Calu3 (cell line): ENCODE results near the gene SKOR1. TPM values are rescaled to one million over a fixed set of nuclear protein-coding genes. Genes with fewer than 3 reads are reported as not detected.

ENCODE experiments used
- BruUV-seq: library from RNA; stranded (reverse); fragments of 400-500 nt; replicated peaks from 2 replicates; lab custom pipeline; 2021; lab: Mats Ljungman, UMichigan
- CTCF ChIA-PET: fragments of 300-600 bp; sonication (Branson Sonifier 250); formaldehyde crosslinking; loops from one replicate; lab custom pipeline; 2022; ENCODE audit warnings: antibody characterized with exemption; lab: Charles Lee
- DNase-seq: peaks from one replicate; pipeline ENCODE4 v3.0.0; 2022
- H3K27ac Mint-ChIP-seq: one replicate; pipeline ENCODE4 v1.8.0; 2022; ENCODE audit warnings: mixed read lengths; ENCODE audit not compliant: unreplicated experiment
- H3K27me3 Mint-ChIP-seq: one replicate; pipeline ENCODE4 v1.8.0; 2022; ENCODE audit warnings: mixed read lengths; ENCODE audit not compliant: unreplicated experiment
- H3K36me3 Mint-ChIP-seq: one replicate; pipeline ENCODE4 v1.8.0; 2022; ENCODE audit warnings: mild to moderate bottlenecking, moderate library complexity, mixed read lengths; ENCODE audit not compliant: insufficient read depth, unreplicated experiment
- H3K4me1 Mint-ChIP-seq: one replicate; pipeline ENCODE4 v1.8.0; 2022; ENCODE audit warnings: mild to moderate bottlenecking, low read depth, mixed read lengths; ENCODE audit not compliant: unreplicated experiment
- H3K4me3 Mint-ChIP-seq: one replicate; pipeline ENCODE4 v1.8.0; 2022; ENCODE audit warnings: mild to moderate bottlenecking, low read depth, moderate library complexity, mixed read lengths; ENCODE audit not compliant: unreplicated experiment
- H3K9me3 Mint-ChIP-seq: one replicate; pipeline ENCODE4 v1.8.0; 2022; ENCODE audit warnings: low read depth, mixed read lengths; ENCODE audit not compliant: unreplicated experiment
- CTCF ChIP-seq: fragments of 200-600 bp; IDR thresholded peaks from one replicate; pipeline ENCODE4 v1.8.0; 2022; ENCODE audit warnings: antibody characterized with exemption; ENCODE audit not compliant: unreplicated experiment
- intact Hi-C: fragments of 100-400 bp; cut with micrococcal nuclease; formaldehyde crosslinking; loops from one replicate; pipeline ENCODE4 v1.10.0; 2022; ENCODE audit not compliant: unreplicated experiment
- total RNA-seq: library from RNA; stranded (reverse); gene quantifications from 2 replicates; pipeline ENCODE4 v1.2.3, GENCODE V29; 2022

SKOR1 gene
- total RNA-seq, 1 experiment from 2014 or later: 0.17 TPM

- Mint-ChIP-seq H3K4me1 (peaks cover 10% of the 10 kb centered on the region), H3K27ac (no peak overlapping the region), H3K4me3 (peak overlapping the region; percentile 83), H3K36me3 (no peaks in the 10 kb centered on the region), H3K9me3 (no peaks in the 10 kb centered on the region), H3K27me3 (peaks cover 14% of the 10 kb centered on the region)
- no peak for TF ChIP-seq CTCF
- intact Hi-C loops: loop anchor here (1.0 to 10.0 kb wide), 3 partner anchors 102 to 292 kb away; partner anchors contain the start of gene PIAS1
- no TSS peak for BruUV-seq
- CTCF ChIA-PET: interaction anchor here (0.5 to 2.3 kb wide), 8 partner anchors 9 to 292 kb away, joined by 3 to 18 read pairs (median 4); partner anchors contain the start of gene PIAS1
- no peak for DNase-seq
These were observed 37.6 kb downstream of the SKOR1 start for GRCh38 chr15:67862750-67863441.

- intact Hi-C loops: loop anchor here (1.0 to 10.0 kb wide), 3 partner anchors 101 to 292 kb away; partner anchors contain the start of gene PIAS1
- Mint-ChIP-seq H3K4me3 (peak overlapping the region; percentile 83), H3K27me3 (peaks cover 14% of the 10 kb centered on the region), H3K9me3 (no peaks in the 10 kb centered on the region), H3K4me1 (peaks cover 10% of the 10 kb centered on the region), H3K36me3 (no peaks in the 10 kb centered on the region), H3K27ac (no peak overlapping the region)
- BruUV-seq: no TSS peak
- CTCF ChIA-PET: interaction anchor here (0.5 to 2.3 kb wide), 8 partner anchors 10 to 291 kb away, joined by 3 to 18 read pairs (median 4); partner anchors contain the start of gene PIAS1
- TF ChIP-seq CTCF: peak; percentile 96
- DNase-seq: peak; percentile 83
These were observed 38.2 kb downstream of the SKOR1 start for GRCh38 chr15:67863442-67863987.

GRCh38 chr15:67865331-67865730 lies 40.0 kb downstream of the SKOR1 start:
- Mint-ChIP-seq H3K36me3 (no peaks in the 10 kb centered on the region), H3K27ac (no peak overlapping the region), H3K27me3 (peaks cover 14% of the 10 kb centered on the region), H3K4me1 (peaks cover 10% of the 10 kb centered on the region), H3K4me3 (no peak overlapping the region), H3K9me3 (peaks cover 4% of the 10 kb centered on the region)
- no TSS peak for BruUV-seq
- intact Hi-C loops: loop anchor here (10.0 kb wide), 1 partner anchor 99 kb away; no protein-coding TSS in a partner anchor
- CTCF ChIA-PET: no interaction called here
- TF ChIP-seq CTCF: no peak
- no peak for DNase-seq

- peaks cover 4% of the 10 kb centered on the region for H3K9me3 Mint-ChIP-seq
These were observed 40.5 kb downstream of the SKOR1 start for GRCh38 chr15:67865766-67866165.

More at GRCh38 chr15:67865766-67866165, 40.5 kb downstream of the SKOR1 start:
- Mint-ChIP-seq H3K4me3 (no peak overlapping the region), H3K27me3 (peaks cover 14% of the 10 kb centered on the region), H3K4me1 (peaks cover 10% of the 10 kb centered on the region), H3K36me3 (no peaks in the 10 kb centered on the region), H3K27ac (no peak overlapping the region)
- no peak for DNase-seq
- no TSS peak for BruUV-seq
- CTCF ChIA-PET: no interaction called here
- intact Hi-C loops: loop anchor here (10.0 kb wide), 1 partner anchor 99 kb away; no protein-coding TSS in a partner anchor
- no peak for TF ChIP-seq CTCF
